ENCODE data around the gene ATE1. TPM values are rescaled to one million over a fixed set of nuclear protein-coding genes. Genes with fewer than 3 reads are reported as not detected.

Gene ATE1
- total RNA-seq, 4 donors from 2014 or later: 13.5 to 90.2 (median 27.7) TPM

GRCh38 chr10:121834757-121835156 is 93.1 kb downstream of the ATE1 start:
- no peaks in the 10 kb centered on the region for H3K27me3 ChIP-seq
- no peak for TF ChIP-seq POLR2A (IDR thresholded peaks at IDR 0.05)
- no peak for TF ChIP-seq CTCF (IDR thresholded peaks at IDR 0.05)
- H3K4me1 ChIP-seq: no peaks in the 10 kb centered on the region
- intact Hi-C loops (cut with DNase I; ENCODE audit: low total_unique reads): no loop called here
- no peaks in the 10 kb centered on the region for H3K9me3 ChIP-seq
- no peaks in the 10 kb centered on the region for H3K36me3 ChIP-seq
- H3K27ac ChIP-seq: no peak overlapping the region
- no peak for DNase-seq
- no peak overlapping the region for H3K4me3 ChIP-seq

- Histone ChIP-seq H3K4me1 (no peaks in the 10 kb centered on the region), H3K9me3 (no peaks in the 10 kb centered on the region), H3K36me3 (no peaks in the 10 kb centered on the region), H3K4me3 (no peak overlapping the region), H3K27ac (no peak overlapping the region), H3K27me3 (no peaks in the 10 kb centered on the region)
- intact Hi-C loops (cut with DNase I; ENCODE audit: low total_unique reads): no loop called here
- no peak for TF ChIP-seq CTCF (IDR thresholded peaks at IDR 0.05)
- TF ChIP-seq POLR2A (IDR thresholded peaks at IDR 0.05): no peak
- DNase-seq: no peak
These were observed 94.4 kb downstream of the ATE1 start for GRCh38 chr10:121833387-121833786.

GRCh38 chr10:121832647-121833046 is 95.2 kb downstream of the ATE1 start:
- H3K36me3 ChIP-seq: no peaks in the 10 kb centered on the region
- intact Hi-C loops (cut with DNase I; ENCODE audit: low total_unique reads): no loop called here

GRCh38 chr10:121831777-121832176 is 96.1 kb downstream of the ATE1 start:
- no peak for DNase-seq
- Histone ChIP-seq H3K27me3 (no peaks in the 10 kb centered on the region), H3K9me3 (no peaks in the 10 kb centered on the region), H3K4me1 (no peaks in the 10 kb centered on the region), H3K4me3 (no peak overlapping the region), H3K27ac (no peak overlapping the region), H3K36me3 (no peaks in the 10 kb centered on the region)
- TF ChIP-seq CTCF (IDR thresholded peaks at IDR 0.05): no peak
- intact Hi-C loops (cut with DNase I; ENCODE audit: low total_unique reads): no loop called here

More at GRCh38 chr10:121832647-121833046, 95.2 kb downstream of the ATE1 start:
- no peak overlapping the region for H3K4me3 ChIP-seq
- H3K4me1 ChIP-seq: no peaks in the 10 kb centered on the region
- no peaks in the 10 kb centered on the region for H3K9me3 ChIP-seq
- TF ChIP-seq CTCF (IDR thresholded peaks at IDR 0.05): no peak
- no peak for TF ChIP-seq POLR2A (IDR thresholded peaks at IDR 0.05)
- DNase-seq: no peak
- no peaks in the 10 kb centered on the region for H3K27me3 ChIP-seq
- H3K27ac ChIP-seq: no peak overlapping the region

- Histone ChIP-seq H3K27me3 (no peaks in the 10 kb centered on the region), H3K4me3 (no peak overlapping the region), H3K27ac (no peak overlapping the region), H3K4me1 (no peaks in the 10 kb centered on the region), H3K9me3 (no peaks in the 10 kb centered on the region), H3K36me3 (no peaks in the 10 kb centered on the region)
- DNase-seq: no peak
- intact Hi-C loops (cut with DNase I; ENCODE audit: low total_unique reads): no loop called here
- TF ChIP-seq POLR2A (IDR thresholded peaks at IDR 0.05): no peak
- no peak for TF ChIP-seq CTCF (IDR thresholded peaks at IDR 0.05)
These were observed 96.6 kb downstream of the ATE1 start for GRCh38 chr10:121831237-121831636.

All from uterus (tissue), 4 donors.